Body of pancreas (tissue), 4 donors: ENCODE data around the gene UPK3B. TPM values are rescaled to one million over a fixed set of nuclear protein-coding genes. Genes with fewer than 3 reads are reported as not detected.
A peak's percentile ranks its signal among the peaks of the same experiment; 100 is the strongest.
"Not testable (repeated sequence)": the region's sequence is repeated elsewhere in the genome, so short reads cannot be mapped to it uniquely, and the experiment has no call there.

Experiments used
- ATAC-seq: fragments of 150-250 bp; one replicate; pipeline ENCODE4 v1.9.1; 2016
- DNase-seq, 4 donors: peaks; one replicate each; pipeline ENCODE4 v3.0.0-alpha.2; 2019
- H3K27ac ChIP-seq, 4 donors: fragments of 200-600 bp; sonication (generic); 1 replicate in 3 of 4; 2 replicates in 1 of 4; pipeline versions ENCODE4 v1.5.1 to v1.6.1; 2016 to 2019; ENCODE audit warnings: mild to moderate bottlenecking in 1 of 4, mixed read lengths in 1 of 4, moderate library complexity in 1 of 4
- H3K27me3 ChIP-seq, 2 donors: fragments of 200-600 bp; sonication (generic); one replicate each; pipeline ENCODE4 v1.6.0; 2016; ENCODE audit warnings: mild to moderate bottlenecking in 1 of 2
- H3K36me3 ChIP-seq, 2 donors: fragments of 200-600 bp; sonication (generic); replicated peaks in 1 of 2; 2 replicates each; pipeline ENCODE4 v1.5.1; 2016; ENCODE audit warnings: low read depth in 2 of 2; ENCODE audit not compliant: insufficient read depth in 1 of 2
- H3K4me1 ChIP-seq: fragments of 200-600 bp; sonication (generic); one replicate; pipeline ENCODE4 v1.6.0; 2016
- H3K4me3 ChIP-seq, 2 donors: fragments of 200-600 bp; sonication (generic); 1 replicate in 1 of 2; 2 replicates in 1 of 2; pipeline ENCODE4 v1.5.1; 2016 to 2019
- H3K9me3 ChIP-seq, 3 donors: fragments of 200-600 bp; sonication (generic); 1 replicate in 2 of 3; 2 replicates in 1 of 3; pipeline ENCODE4 v1.5.1; 2016
- POLR2A ChIP-seq, 3 donors: fragments of 450-650 bp; IDR thresholded peaks; one replicate each; pipeline ENCODE4 v1.6.1; 2016; ENCODE audit warnings: antibody characterized with exemption in 3 of 3, mild to moderate bottlenecking in 2 of 3
- whole genome bisulfite sequencing, 2 donors: methylation state at CpG; one replicate each; pipeline ENCODE4 v1.1.5; 2017; 5-methylcytosine and 5-hydroxymethylcytosine counted together
- intact Hi-C: fragments of 100-400 bp; cut with DNase I; formaldehyde crosslinking; loops from one replicate; pipeline ENCODE4 v1.15.1; 2023
- total RNA-seq, 2 donors: library from RNA; depleted of rRNA; stranded (reverse); fragments of >200 nt; gene quantifications; one replicate each; pipeline ENCODE4 v1.1.0, GENCODE V29; 2016
- TF ChIP-seq, protein P1 (sequence below), 7 experiments: fragments of 450-650 bp in 4 of 7; fragments of 200-600 bp in 3 of 7; sonication (generic) in 3 of 7; IDR thresholded peaks; one replicate each; pipeline ENCODE4 v1.5.1; 2016 to 2019; ENCODE audit warnings: antibody characterized with exemption in 7 of 7

The UPK3B gene
- total RNA-seq, 2 donors from 2014 or later = 2.3 to 7.3 TPM

DNA sequence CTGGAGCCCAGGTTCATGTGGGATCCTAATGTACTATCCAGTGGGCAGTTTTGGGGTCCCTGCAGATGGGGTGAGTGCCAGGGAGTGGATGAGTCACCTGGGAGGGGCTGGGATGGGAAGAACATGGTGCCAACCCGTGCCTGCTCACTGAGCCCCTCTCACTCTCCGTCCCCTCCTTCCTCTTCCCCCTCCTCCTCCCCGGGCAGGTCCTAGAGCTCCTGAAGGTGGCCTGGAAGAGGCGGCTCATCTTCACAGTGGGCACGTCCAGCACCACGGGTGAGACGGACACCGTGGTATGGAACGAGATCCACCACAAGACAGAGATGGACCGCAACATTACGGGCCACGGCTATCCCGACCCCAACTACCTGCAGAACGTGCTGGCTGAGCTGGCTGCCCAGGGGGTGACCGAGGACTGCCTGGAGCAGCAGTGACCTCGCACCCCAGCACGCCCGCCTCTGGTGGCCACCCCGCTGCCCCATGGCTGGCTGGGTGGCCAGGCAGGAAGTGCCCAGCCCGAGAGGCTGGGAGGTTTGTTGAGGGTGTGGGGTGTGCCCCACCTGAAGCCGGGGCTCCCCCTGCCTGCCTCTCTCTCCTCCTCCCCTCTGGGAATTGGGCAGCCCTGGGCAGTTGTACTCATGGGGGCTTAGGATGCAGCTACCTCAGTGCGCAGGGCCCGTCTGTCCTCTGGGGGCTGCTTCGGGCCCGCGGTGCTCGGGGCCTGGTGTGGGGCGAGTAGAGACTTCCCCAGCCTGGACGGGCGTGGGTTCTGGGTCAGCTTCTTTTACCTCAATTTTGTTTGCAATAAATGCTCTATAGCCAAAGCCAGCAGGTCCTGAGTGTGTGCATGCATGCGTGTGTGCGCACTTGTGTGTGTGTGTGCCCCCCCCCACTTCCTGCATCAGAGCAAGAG, 4.9 kb upstream of the UPK3B start:
- WGBS, 2 donors = 93% methylated on average over 19 to 28 of the region's 32 CpGs
- H3K36me3 ChIP-seq = peaks cover 0 to 2% of the 10 kb centered on the region in 2 donors
- no peak for DNase-seq
- ATAC-seq = no peak
- H3K27me3 ChIP-seq = no peaks in the 10 kb centered on the region
- peaks cover 6% of the 10 kb centered on the region for H3K4me1 ChIP-seq
- intact Hi-C loops = loop anchor here (10.0 kb wide), 1 partner anchor 489 kb away; no protein-coding TSS in a partner anchor
- TF ChIP-seq, protein P1, sequence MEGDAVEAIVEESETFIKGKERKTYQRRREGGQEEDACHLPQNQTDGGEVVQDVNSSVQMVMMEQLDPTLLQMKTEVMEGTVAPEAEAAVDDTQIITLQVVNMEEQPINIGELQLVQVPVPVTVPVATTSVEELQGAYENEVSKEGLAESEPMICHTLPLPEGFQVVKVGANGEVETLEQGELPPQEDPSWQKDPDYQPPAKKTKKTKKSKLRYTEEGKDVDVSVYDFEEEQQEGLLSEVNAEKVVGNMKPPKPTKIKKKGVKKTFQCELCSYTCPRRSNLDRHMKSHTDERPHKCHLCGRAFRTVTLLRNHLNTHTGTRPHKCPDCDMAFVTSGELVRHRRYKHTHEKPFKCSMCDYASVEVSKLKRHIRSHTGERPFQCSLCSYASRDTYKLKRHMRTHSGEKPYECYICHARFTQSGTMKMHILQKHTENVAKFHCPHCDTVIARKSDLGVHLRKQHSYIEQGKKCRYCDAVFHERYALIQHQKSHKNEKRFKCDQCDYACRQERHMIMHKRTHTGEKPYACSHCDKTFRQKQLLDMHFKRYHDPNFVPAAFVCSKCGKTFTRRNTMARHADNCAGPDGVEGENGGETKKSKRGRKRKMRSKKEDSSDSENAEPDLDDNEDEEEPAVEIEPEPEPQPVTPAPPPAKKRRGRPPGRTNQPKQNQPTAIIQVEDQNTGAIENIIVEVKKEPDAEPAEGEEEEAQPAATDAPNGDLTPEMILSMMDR (IDR thresholded peaks at IDR 0.05) = no peak
- no peak for TF ChIP-seq POLR2A (IDR thresholded peaks at IDR 0.05)
- no peaks in the 10 kb centered on the region for H3K9me3 ChIP-seq
- no peak overlapping the region for H3K27ac ChIP-seq
- H3K4me3 ChIP-seq = no peak overlapping the region

DNA sequence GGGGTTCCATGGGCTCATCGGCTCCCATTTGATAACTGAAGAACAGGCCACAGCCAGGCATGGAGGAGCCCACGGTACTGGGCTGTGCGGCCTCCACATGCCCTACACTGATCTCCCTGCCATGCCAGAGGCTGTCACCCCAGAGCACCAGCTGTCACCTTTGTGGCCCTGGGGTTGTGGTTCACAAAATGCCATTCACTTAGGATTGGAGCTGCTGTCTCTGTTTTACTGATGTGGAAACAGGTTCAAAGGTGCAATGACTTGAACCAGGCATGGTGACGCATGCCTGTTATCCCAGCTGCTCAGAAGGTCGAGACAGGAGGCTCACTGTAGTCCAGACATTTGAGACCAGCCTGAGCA, 4.3 kb upstream of the UPK3B start:
- H3K36me3 ChIP-seq = peaks cover 0 to 2% of the 10 kb centered on the region in 2 donors
- no peaks in the 10 kb centered on the region for H3K9me3 ChIP-seq
- ATAC-seq (no peak), DNase-seq (no peak)
- no peak overlapping the region for H3K27ac ChIP-seq
- H3K4me1 ChIP-seq = peaks cover 9% of the 10 kb centered on the region
- TF ChIP-seq, protein P1 (IDR thresholded peaks at IDR 0.05) = no peak
- TF ChIP-seq POLR2A (IDR thresholded peaks at IDR 0.05) = no peak
- H3K4me3 ChIP-seq = no peak overlapping the region
- intact Hi-C loops = loop anchor here (10.0 kb wide), 1 partner anchor 489 kb away; no protein-coding TSS in a partner anchor
- 71 to 100% methylated on average over 1 to 5 of the region's 5 CpGs for WGBS, 2 donors
- H3K27me3 ChIP-seq = no peaks in the 10 kb centered on the region

DNA sequence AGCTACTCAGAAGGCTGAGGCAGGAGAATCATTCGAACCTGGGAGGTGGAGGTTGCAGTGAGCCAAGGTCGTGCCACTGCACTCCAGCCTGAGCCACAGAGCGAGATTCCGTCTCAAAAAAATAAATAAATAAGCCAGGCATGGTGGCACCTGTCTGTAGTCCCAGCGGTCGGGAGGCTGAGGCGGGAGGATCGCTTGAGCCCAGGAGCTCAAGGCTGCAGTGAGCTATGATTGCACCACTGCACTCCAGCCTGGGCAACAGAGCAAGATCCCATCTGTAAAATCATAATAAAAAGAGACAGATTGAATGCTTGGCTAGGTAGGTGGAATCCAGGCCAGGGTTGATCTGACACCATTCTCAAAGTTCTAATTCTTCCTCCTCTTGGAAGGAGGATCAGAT, 3.7 kb upstream of the UPK3B start:
- DNase-seq, H3K36me3 ChIP-seq, ATAC-seq, H3K4me3 ChIP-seq, H3K27me3 ChIP-seq, H3K27ac ChIP-seq, H3K9me3 ChIP-seq, H3K4me1 ChIP-seq: not testable (repeated sequence)
- 89 to 91% methylated on average over 7 to 8 of the region's 8 CpGs for WGBS, 2 donors
- intact Hi-C loops = loop anchor here (10.0 kb wide), 1 partner anchor 488 kb away; no protein-coding TSS in a partner anchor

DNA sequence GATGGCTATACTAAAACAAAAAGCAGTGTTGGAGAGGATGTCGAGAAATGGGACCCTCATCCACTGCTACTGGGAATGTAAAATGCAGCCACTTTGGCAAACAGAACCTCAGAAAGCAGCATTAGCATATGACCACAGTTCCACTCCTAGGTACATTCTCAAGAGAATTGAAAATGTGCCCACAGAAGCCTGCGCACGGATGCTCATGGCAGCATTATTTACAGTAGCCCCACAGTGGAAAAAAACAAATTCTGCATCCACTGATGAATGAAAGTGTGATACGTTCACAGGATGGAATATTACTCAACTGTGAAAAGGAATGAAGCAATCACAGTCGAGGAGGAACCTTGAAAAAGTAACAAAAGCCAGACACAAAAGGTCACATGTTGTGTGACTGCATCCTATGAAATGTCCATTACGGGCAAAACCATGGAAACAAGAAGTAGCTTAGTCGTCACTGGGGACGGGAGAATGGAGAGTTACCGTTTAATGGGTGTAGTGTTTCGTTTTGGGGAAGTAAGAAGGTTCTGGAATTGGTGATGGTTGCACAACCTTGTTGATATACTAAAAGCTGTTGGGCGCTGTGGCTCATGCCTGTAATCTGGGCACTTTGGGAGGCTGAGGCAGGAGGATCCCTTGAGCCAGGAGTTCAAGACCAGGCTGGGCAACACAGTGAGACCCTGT, 2.5 kb upstream of the UPK3B start:
- Histone ChIP-seq H3K36me3 (no peaks in the 10 kb centered on the region), H3K9me3 (no peaks in the 10 kb centered on the region), H3K4me1 (peaks cover 9% of the 10 kb centered on the region), H3K27ac (no peak overlapping the region), H3K4me3 (no peak overlapping the region), H3K27me3 (no peaks in the 10 kb centered on the region)
- peak in 1 of 4 donors; percentile 62 for DNase-seq
- intact Hi-C loops = loop anchor here (10.0 kb wide), 1 partner anchor 487 kb away; no protein-coding TSS in a partner anchor
- ATAC-seq = no peak
- 76 to 91% methylated on average over 11 of the region's 11 CpGs for WGBS, 2 donors
- TF ChIP-seq, protein P1 (IDR thresholded peaks at IDR 0.05) = no peak
- no peak for TF ChIP-seq POLR2A (IDR thresholded peaks at IDR 0.05)

DNA sequence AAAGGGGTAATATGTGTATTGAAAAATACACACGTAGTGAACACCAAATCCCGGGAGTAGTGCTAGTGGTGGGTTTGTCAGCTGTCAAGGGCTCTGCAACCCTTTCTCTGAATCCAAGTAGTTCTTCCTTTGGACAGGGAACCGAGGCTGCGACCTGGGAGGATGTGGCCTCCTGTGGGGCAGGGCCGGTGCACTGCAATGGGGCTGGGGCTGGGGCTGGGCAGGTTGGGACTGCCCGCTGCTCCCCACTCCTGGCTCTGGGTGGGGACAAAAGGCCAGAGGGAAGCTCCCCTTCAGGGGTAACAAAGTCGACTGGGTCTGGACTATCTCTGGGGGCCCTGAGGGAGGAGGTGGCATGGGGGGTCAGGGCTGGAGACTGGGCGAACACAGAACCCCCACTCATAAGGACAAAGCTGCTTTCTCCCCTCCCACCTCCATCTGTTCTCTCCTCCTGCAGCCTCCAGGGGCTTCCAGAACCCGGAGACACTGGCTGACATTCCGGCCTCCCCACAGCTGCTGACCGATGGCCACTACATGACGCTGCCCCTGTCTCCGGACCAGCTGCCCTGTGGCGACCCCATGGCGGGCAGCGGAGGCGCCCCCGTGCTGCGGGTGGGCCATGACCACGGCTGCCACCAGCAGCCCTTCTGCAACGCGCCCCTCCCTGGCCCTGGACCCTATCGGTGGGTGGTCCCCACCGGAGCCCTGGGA, 1.0 kb downstream of the UPK3B start:
- H3K4me3 ChIP-seq, H3K9me3 ChIP-seq, DNase-seq, H3K27me3 ChIP-seq, H3K27ac ChIP-seq, H3K36me3 ChIP-seq, intact Hi-C loops, ATAC-seq: not testable (repeated sequence)
- WGBS, 2 donors = 69% methylated on average over 18 of the region's 24 CpGs; no CpG with 5 or more reads in 1 of the 2 donors
- peaks cover 13% of the 10 kb centered on the region for H3K4me1 ChIP-seq

DNA sequence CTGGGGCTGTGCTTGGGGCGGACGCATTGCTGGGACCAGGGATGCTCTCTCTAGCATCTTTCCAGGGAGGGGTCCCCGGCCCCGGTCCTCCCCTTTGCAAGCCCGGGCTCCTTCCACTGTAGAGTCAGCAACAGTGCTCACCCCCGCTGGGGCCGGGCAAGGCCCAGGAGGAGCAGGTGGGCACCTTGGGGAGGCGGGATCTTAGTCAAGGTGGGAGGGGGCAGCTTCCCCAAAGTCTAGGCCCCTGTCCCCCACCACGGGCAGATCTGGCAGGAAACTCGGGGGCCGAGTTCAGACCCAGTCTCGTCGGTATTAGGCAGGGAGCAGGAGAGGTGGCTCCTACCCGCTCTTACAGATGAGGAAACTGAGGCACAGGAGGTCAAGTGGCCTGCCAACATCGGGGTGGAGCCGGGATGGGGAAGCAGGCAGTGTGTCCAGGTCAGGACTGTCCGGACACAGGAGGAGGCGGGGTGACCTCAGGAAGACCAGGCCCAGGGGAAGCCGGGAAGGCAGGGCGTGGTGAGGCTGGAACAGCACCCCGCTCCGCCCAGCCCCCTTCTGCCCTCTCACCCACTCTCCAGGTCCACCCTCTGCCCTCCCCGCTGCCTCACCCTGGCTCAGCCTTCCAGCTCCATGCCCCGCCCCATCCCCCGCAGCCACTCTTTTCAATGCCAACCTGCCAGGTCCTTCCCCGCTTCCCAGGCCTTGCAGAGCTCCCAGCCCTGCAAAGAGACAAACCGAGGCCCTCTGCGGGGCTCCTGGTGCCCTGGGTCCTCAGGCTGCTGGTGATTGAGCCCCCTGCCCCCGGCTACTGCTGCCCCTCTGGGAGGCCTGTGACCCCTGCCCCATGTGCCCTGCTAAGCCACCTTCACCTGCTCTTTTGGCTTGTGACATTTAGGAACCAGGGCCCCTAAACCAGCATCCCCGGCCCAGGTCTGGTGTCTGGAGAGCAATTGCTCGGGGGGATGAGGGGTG, 1.8 kb downstream of the UPK3B start:
- DNase-seq, H3K36me3 ChIP-seq, H3K9me3 ChIP-seq, H3K27ac ChIP-seq, H3K4me3 ChIP-seq, intact Hi-C loops, H3K27me3 ChIP-seq: not testable (repeated sequence)
- H3K4me1 ChIP-seq = peaks cover 13% of the 10 kb centered on the region
- peak; percentile 62 for ATAC-seq
- no CpG with 5 or more reads among the region's 31 CpGs for WGBS, 2 donors
